GM18507 (cell line): ENCODE measurements around the gene CUL5.
A peak's percentile ranks its signal among the peaks of the same experiment; 100 is the strongest.

Experiments
- DNase-seq: peaks from one replicate; pipeline ENCODE4 v3.0.0; 2011; ENCODE audit warnings: low read depth; ENCODE audit not compliant: insufficient read length; ENCODE audit errors: extremely low spot score
- FAIRE-seq: peaks from 2 replicates; lab custom pipeline; 2011; peaks lifted over from hg19 to GRCh38; lab: Jason Lieb, UNC

CUL5 gene

GRCh38 chr11:108008656-108009496, at the start of gene CUL5:
CUL5 (plus strand) TSS chr11:108008898; CDS start chr11:108009349, 451 bp downstream.
- FAIRE-seq, result peak; percentile 94

GRCh38 chr11:107961480-107961879, 47.2 kb upstream of the CUL5 start:
- no peak for FAIRE-seq
- DNase-seq, result no peak

More at GRCh38 chr11:108008656-108009496, at the start of gene CUL5:
- peak; percentile 88 for DNase-seq

- FAIRE-seq (no peak), DNase-seq (no peak)
These were observed 46.5 kb upstream of the CUL5 start for GRCh38 chr11:107962181-107962580.

GRCh38 chr11:107963091-107963490, 45.6 kb upstream of the CUL5 start:
- FAIRE-seq (no peak), DNase-seq (no peak)

GRCh38 chr11:107969219-107969618, 39.5 kb upstream of the CUL5 start:
- DNase-seq (no peak), FAIRE-seq (no peak)

- FAIRE-seq, result no peak
- no peak for DNase-seq
These were observed 38.6 kb upstream of the CUL5 start for GRCh38 chr11:107970049-107970448.

- no peak for DNase-seq
- FAIRE-seq, result no peak
These were observed 35.1 kb upstream of the CUL5 start for GRCh38 chr11:107973641-107974040.

- DNase-seq (no peak), FAIRE-seq (peak; percentile 41)
These were observed 20.1 kb upstream of the CUL5 start for GRCh38 chr11:107988397-107989158.

- DNase-seq, result no peak
- FAIRE-seq, result no peak
These were observed 16.8 kb upstream of the CUL5 start for GRCh38 chr11:107991868-107992414.

- DNase-seq, result no peak
- no peak for FAIRE-seq
These were observed 12.5 kb upstream of the CUL5 start for GRCh38 chr11:107996006-107996776.

GRCh38 chr11:107998761-107999160, 9.9 kb upstream of the CUL5 start:
- no peak for FAIRE-seq

GRCh38 chr11:107999759-108000455, 8.8 kb upstream of the CUL5 start:
- no peak for DNase-seq
- FAIRE-seq, result peak; percentile 52

More at GRCh38 chr11:107998761-107999160, 9.9 kb upstream of the CUL5 start:
- DNase-seq, result no peak

- DNase-seq (no peak), FAIRE-seq (no peak)
These were observed 6.2 kb upstream of the CUL5 start for GRCh38 chr11:108002476-108002875.

GRCh38 chr11:108003623-108004022, 5.1 kb upstream of the CUL5 start:
- no peak for FAIRE-seq
- DNase-seq, result no peak

GRCh38 chr11:108007819-108008218, 879 bp upstream of the CUL5 start:
- DNase-seq (no peak), FAIRE-seq (no peak)

- DNase-seq (no peak), FAIRE-seq (peak; percentile 12)
These were observed 1.0 kb downstream of the CUL5 start for GRCh38 chr11:108009497-108010370.

- no peak for DNase-seq
- FAIRE-seq, result no peak
These were observed 3.5 kb downstream of the CUL5 start for GRCh38 chr11:108012139-108012725.

- FAIRE-seq, result no peak
- DNase-seq, result no peak
These were observed 7.9 kb downstream of the CUL5 start for GRCh38 chr11:108016647-108017046.
